Measurements from ENCODE around the gene ATAD2B.

Gene ATAD2B

DNA sequence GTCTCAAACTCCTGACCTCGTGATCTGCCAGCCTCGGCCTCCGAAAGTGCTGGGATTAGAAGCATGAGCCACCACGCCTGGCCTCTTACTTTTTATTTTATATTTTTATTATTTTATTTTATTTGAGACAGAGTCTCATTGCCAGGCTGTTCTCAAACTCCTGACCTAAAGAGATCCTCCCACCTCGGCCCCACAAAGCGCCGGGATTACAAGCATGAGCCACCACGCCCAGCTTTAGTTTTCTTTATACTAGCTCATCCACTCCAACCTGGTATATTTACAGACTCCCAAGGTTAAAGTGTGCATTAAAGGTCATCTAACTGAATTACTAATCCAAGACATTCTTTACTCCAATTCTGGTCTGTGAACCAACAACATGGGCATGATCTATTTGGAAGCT lies 26.8 kb downstream of the ATAD2B start:
- intact Hi-C loops (cut with DNase I; ENCODE audit: low total_unique reads) = no loop called here
- Histone ChIP-seq H3K27ac (peak overlapping the region in 1 of 2 donors; percentile 39), H3K27me3 (no peaks in the 10 kb centered on the region), H3K36me3 (no peaks in the 10 kb centered on the region), H3K9me3 (no peaks in the 10 kb centered on the region), H3K4me1 (peaks cover 0 to 51% (median 18%) of the 10 kb centered on the region in 4 donors), H3K4me3 (no peak overlapping the region)
- TF ChIP-seq, protein P1, sequence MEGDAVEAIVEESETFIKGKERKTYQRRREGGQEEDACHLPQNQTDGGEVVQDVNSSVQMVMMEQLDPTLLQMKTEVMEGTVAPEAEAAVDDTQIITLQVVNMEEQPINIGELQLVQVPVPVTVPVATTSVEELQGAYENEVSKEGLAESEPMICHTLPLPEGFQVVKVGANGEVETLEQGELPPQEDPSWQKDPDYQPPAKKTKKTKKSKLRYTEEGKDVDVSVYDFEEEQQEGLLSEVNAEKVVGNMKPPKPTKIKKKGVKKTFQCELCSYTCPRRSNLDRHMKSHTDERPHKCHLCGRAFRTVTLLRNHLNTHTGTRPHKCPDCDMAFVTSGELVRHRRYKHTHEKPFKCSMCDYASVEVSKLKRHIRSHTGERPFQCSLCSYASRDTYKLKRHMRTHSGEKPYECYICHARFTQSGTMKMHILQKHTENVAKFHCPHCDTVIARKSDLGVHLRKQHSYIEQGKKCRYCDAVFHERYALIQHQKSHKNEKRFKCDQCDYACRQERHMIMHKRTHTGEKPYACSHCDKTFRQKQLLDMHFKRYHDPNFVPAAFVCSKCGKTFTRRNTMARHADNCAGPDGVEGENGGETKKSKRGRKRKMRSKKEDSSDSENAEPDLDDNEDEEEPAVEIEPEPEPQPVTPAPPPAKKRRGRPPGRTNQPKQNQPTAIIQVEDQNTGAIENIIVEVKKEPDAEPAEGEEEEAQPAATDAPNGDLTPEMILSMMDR (IDR thresholded peaks at IDR 0.05) = no peak
- DNase-seq = no peak

DNA sequence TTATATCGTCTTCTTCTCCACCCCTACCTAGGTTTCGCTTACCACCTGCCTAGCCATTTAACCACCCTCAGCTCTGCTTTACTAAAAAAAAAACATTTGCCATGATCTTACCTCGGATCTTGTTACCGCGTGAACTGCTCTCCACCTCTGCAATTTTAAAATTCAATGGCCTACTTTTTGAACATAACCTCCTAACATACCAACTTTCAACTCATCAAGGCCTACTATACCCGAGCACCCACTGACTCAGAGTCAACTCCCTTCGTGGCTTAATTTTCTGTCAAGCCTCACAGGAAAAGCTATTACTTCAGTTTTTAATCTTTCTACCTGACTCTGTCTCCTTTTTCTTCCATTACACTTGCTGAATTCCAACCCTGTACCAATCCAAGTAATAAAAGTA lies 55.7 kb downstream of the ATAD2B start:
- Histone ChIP-seq H3K4me1 (no peaks in the 10 kb centered on the region), H3K4me3 (no peak overlapping the region), H3K9me3 (no peaks in the 10 kb centered on the region), H3K27me3 (no peaks in the 10 kb centered on the region), H3K27ac (no peak overlapping the region), H3K36me3 (peaks cover 43 to 73% (median 43%) of the 10 kb centered on the region in 3 donors)
- TF ChIP-seq, protein P1 (IDR thresholded peaks at IDR 0.05) = no peak
- intact Hi-C loops (cut with DNase I; ENCODE audit: low total_unique reads) = loop anchor here (10.0 kb wide), 1 partner anchor 704 kb away; no protein-coding TSS in a partner anchor
- DNase-seq = no peak

DNA sequence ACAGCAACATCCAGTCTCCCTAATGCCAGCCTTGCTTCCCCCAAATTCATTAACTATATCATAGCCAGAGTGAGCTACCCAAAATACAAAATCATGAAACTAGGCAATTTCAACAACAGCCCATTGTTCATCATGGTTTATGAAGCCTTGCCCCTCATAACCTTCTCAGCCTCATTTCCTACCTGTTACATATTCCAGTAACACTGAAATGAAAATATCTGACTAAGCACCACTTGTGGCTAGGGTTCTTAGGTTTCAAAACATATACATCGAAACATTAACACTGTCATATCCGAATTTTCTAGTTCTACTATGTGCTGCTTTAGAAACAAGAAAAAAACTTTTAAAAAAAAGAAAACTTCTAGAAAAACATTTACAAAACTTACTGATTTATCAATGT lies 59.5 kb downstream of the ATAD2B start:
- Histone ChIP-seq H3K4me1 (no peaks in the 10 kb centered on the region), H3K4me3 (no peak overlapping the region), H3K27me3 (no peaks in the 10 kb centered on the region), H3K9me3 (no peaks in the 10 kb centered on the region), H3K36me3 (peaks cover 20 to 67% (median 42%) of the 10 kb centered on the region in 3 donors), H3K27ac (no peak overlapping the region)
- no peak for DNase-seq
- TF ChIP-seq, protein P1 (IDR thresholded peaks at IDR 0.05) = no peak
- intact Hi-C loops (cut with DNase I; ENCODE audit: low total_unique reads) = no loop called here

DNA sequence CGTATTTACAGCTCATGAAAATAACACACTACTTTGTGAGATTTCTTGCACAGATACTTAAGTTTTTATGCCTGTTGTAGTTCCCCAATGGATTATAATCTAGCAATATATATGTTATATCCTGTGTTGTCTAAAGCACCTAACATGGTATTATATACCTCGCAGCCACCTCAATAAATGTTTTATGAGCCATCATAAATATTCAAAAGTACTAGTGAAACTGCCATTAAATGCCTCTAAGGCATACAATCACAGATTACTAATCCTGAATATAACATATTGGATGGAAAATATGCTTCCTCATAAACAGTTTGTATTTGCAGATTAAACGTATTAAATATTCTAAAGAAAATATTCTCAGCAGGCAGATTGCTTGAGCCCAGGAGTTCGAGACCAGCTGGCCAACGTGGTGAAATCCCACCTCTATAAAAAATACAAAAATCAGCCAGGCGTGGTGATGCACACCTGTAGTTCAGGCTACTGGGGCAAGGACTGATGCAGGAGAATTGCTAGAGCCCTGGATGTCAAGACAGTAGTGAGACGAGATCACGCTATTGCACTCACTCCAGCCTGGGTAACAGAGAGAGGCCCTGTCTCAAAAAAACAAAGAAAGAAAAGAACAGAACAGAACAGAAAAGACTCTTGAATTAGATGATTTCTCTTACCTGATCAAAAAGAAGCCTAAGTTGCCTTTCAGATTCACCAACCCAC lies 64.1 kb downstream of the ATAD2B start:
- H3K4me1 ChIP-seq = no peaks in the 10 kb centered on the region
- H3K27me3 ChIP-seq = no peaks in the 10 kb centered on the region
- H3K9me3 ChIP-seq = no peaks in the 10 kb centered on the region
- TF ChIP-seq, protein P1 (IDR thresholded peaks at IDR 0.05) = no peak
- H3K36me3 ChIP-seq = peaks cover 15 to 57% (median 35%) of the 10 kb centered on the region in 3 donors
- DNase-seq = no peak
- intact Hi-C loops (cut with DNase I; ENCODE audit: low total_unique reads) = no loop called here
- no peak overlapping the region for H3K4me3 ChIP-seq
- H3K27ac ChIP-seq = no peak overlapping the region

DNA sequence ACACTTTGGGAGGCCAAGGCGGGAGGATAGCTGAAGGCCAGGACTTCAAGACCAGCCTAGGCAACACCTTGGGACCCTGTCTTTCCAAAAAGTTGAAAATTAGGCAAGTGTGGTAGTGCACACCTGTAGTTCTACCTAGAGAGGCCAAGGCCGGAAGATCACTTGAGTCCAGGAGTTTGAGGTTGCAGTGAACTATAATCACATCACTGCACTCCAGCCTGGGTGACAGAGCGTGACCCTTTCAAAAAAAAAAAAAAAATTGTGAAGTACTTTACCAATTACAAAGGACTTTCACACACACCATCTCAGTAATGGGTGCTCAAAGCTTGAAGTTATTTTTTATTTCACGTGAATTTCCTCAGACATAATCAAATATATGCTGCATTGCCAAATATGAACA lies 65.0 kb downstream of the ATAD2B start:
- Histone ChIP-seq H3K4me1 (no peaks in the 10 kb centered on the region), H3K9me3 (no peaks in the 10 kb centered on the region), H3K36me3 (peaks cover 17 to 51% (median 38%) of the 10 kb centered on the region in 3 donors), H3K27ac (no peak overlapping the region), H3K27me3 (no peaks in the 10 kb centered on the region), H3K4me3 (no peak overlapping the region)
- no peak for DNase-seq
- TF ChIP-seq, protein P1 (IDR thresholded peaks at IDR 0.05) = no peak
- intact Hi-C loops (cut with DNase I; ENCODE audit: low total_unique reads) = no loop called here

Data from tibial artery (tissue), 4 donors.